HG02943 (cell line): Measurements from ENCODE around the gene GFPT2.

Experiments
- ATAC-seq: cut with Tn5 transposase; IDR thresholded peaks from one replicate; pipeline ENCODE4 v1.9.1; 2021; ENCODE audit warnings: mild to moderate bottlenecking, low read depth, moderate library complexity; ENCODE audit not compliant: unreplicated experiment

Gene GFPT2

GRCh38 chr5:180353048-180353979, at the start of gene GFPT2:
GFPT2 (minus strand) TSS chr5:180353336; CDS start chr5:180353217, 119 bp downstream.
- ATAC-seq = no peak

- ATAC-seq = no peak
Observed at GRCh38 chr5:180402716-180403115, 49.6 kb upstream of the GFPT2 start.

GRCh38 chr5:180401229-180401907, 48.2 kb upstream of the GFPT2 start:
- ATAC-seq = no peak

GRCh38 chr5:180400416-180400815, 47.3 kb upstream of the GFPT2 start:
- ATAC-seq = no peak

- no peak for ATAC-seq
Observed at GRCh38 chr5:180399401-180400215, 46.5 kb upstream of the GFPT2 start.

- ATAC-seq = no peak
Observed at GRCh38 chr5:180396926-180397325, 43.8 kb upstream of the GFPT2 start.

GRCh38 chr5:180395540-180396274, 42.6 kb upstream of the GFPT2 start:
- no peak for ATAC-seq

GRCh38 chr5:180394031-180394636, 41.0 kb upstream of the GFPT2 start:
- ATAC-seq = no peak

- ATAC-seq = no peak
Observed at GRCh38 chr5:180391276-180391675, 38.1 kb upstream of the GFPT2 start.

- ATAC-seq = no peak
Observed at GRCh38 chr5:180390441-180391190, 37.5 kb upstream of the GFPT2 start.

- ATAC-seq = no peak
Observed at GRCh38 chr5:180389252-180390101, 36.3 kb upstream of the GFPT2 start.

GRCh38 chr5:180387798-180388197, 34.7 kb upstream of the GFPT2 start:
- no peak for ATAC-seq

GRCh38 chr5:180382926-180383325, 29.8 kb upstream of the GFPT2 start:
- no peak for ATAC-seq

GRCh38 chr5:180381851-180382480, 28.8 kb upstream of the GFPT2 start:
- ATAC-seq = no peak

- no peak for ATAC-seq
Observed at GRCh38 chr5:180381428-180381827, 28.3 kb upstream of the GFPT2 start.

GRCh38 chr5:180380856-180381255, 27.7 kb upstream of the GFPT2 start:
- no peak for ATAC-seq

- no peak for ATAC-seq
Observed at GRCh38 chr5:180380441-180380840, 27.3 kb upstream of the GFPT2 start.
